Skin epidermis (tissue), 12 donors: ENCODE measurements around the gene GLI1.
"Not testable (repeated sequence)": the region's sequence is repeated elsewhere in the genome, so short reads cannot be mapped to it uniquely, and the experiment has no call there.

Source experiments
- H3K27ac ChIP-seq, 21 experiments: fragments of 200-600 bp; sonication (generic) in 11 of 21; one replicate each; pipeline ENCODE4 v1.5.0; 2020; ENCODE audit warnings: mild to moderate bottlenecking in 3 of 21, inconsistent platforms in 2 of 21, moderate library complexity in 2 of 21
- H3K4me3 ChIP-seq, 7 experiments: fragments of 200-600 bp; sonication (generic) in 2 of 7; one replicate each; pipeline ENCODE4 v1.5.0; 2020; ENCODE audit warnings: inconsistent platforms in 2 of 7, mild to moderate bottlenecking in 2 of 7, moderate library complexity in 1 of 7

The GLI1 gene

DNA sequence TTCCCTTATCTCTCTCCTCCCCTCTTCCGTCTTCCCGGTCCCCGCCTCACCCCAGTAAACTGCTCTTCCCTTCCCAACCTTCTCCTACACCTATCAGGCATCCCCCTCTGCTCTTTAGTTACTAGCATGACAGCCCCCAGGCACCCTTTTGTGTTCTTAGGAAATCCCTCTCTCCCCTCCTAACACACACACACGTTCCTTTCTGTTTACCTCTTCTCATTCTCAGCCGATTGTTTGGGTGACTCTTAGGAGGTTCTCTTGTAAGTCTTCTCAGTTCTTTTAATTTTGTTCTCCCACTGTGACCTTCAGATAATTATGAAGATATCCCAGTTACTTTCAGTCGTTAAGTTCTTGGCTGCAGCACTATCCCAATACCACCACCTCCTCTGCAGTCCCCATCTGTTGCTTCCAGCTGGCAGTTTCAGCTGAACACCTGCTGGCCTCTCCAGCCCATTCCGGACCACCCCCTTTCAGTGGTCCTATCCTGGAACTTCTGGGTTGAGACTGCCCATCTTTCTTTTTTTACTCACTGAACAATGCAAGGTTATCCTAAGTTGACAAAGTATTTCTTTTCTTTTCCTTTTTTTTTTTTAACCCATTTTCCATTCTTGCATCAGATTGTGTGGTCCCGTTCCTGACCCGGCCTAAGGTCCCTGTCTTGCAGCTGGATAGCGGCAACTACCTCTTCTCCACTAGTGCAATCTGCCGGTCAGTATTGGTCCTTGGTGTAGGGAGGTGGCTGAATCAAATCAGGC is 29.0 kb downstream of the GLI1 start:
- Histone ChIP-seq H3K27ac (peak overlapping the region in 20 of 21 experiments; percentile 64 to 95 (median 84)), H3K4me3 (peak overlapping the region; percentile 77 to 91 (median 84))

DNA sequence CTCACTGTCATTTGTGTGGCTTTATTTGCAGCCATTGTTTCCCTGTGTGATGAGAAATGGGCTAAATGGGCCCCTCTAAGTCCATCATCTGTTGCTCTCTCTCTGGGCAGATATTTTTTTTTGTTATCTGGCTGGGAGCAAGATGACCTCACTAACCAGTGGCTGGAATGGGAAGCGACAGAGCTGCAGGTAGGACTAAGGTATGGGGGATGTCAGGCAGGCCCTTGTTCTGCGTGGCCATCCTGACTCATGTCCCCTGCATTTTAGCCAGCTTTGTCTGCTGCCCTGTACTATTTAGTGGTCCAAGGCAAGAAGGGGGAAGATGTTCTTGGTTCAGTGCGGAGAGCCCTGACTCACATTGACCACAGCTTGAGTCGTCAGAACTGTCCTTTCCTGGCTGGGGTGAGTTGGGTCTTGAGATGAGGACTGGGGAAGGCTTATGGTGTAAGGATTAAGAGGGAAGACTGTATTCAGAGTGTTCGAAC is 29.6 kb downstream of the GLI1 start:
- Histone ChIP-seq H3K27ac (peak overlapping the region in 5 of 21 experiments; percentile 72 to 95 (median 76)), H3K4me3 (peak overlapping the region in 5 of 7 experiments; percentile 77 to 86 (median 84))

DNA sequence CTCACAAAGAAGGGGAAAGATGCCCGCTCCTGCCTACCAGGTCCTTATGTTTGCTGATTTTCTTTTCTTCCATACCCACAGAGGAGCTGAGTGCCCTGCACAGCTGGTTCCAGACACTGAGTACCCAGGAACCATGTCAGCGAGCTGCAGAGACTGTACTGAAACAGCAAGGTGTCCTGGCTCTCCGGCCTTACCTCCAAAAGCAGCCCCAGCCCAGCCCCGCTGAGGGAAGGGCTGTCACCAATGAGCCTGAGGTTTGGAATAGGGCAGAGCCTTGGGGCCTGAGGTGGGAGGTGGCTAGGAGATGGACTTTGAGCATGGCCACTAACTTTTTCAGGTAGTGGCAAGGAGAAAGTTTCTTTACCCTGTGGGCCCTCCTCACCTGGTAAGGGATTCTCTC is 30.5 kb downstream of the GLI1 start:
- Histone ChIP-seq H3K4me3 (no peak overlapping the region), H3K27ac (no peak overlapping the region)

GRCh38 chr12:57491393-57492280 is 32.1 kb downstream of the GLI1 start:
- Histone ChIP-seq H3K27ac (no peak overlapping the region), H3K4me3 (no peak overlapping the region)

DNA sequence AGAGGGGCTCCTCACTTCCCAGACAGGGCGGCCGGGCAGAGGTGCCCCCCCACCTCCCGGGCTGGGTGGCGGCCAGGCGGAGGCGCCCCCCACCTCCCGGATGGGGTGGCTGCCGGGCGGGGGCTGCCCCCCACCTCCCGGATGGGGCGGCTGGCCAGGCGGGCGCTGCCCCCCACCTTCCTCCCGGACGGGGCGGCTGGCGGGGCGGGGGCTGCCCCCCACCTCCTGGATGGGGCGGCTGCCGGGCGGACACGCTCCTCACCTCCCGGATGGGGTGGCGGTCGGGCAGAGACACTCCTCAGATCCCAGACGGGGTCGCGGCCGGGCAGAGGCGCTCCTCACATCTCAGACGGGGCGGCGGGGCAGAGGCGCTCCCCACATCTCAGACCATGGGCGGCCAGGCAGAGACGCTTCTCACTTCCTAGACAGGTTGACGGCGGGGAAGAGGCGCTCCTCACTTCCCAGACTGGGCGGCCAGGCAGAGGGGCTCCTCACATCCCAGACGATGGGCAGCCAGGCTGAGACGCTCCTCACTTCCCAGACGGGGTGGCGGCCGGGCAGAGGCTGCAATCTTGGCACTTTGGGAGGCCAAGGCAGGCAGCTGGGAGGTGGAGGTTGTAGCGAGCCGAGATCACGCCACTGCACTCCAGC is 35.6 kb downstream of the GLI1 start:
- not testable (repeated sequence) for H3K27ac ChIP-seq, H3K4me3 ChIP-seq

- Histone ChIP-seq H3K27ac (no peak overlapping the region), H3K4me3 (no peak overlapping the region)
These were observed 37.2 kb downstream of the GLI1 start for GRCh38 chr12:57496822-57497221.

DNA sequence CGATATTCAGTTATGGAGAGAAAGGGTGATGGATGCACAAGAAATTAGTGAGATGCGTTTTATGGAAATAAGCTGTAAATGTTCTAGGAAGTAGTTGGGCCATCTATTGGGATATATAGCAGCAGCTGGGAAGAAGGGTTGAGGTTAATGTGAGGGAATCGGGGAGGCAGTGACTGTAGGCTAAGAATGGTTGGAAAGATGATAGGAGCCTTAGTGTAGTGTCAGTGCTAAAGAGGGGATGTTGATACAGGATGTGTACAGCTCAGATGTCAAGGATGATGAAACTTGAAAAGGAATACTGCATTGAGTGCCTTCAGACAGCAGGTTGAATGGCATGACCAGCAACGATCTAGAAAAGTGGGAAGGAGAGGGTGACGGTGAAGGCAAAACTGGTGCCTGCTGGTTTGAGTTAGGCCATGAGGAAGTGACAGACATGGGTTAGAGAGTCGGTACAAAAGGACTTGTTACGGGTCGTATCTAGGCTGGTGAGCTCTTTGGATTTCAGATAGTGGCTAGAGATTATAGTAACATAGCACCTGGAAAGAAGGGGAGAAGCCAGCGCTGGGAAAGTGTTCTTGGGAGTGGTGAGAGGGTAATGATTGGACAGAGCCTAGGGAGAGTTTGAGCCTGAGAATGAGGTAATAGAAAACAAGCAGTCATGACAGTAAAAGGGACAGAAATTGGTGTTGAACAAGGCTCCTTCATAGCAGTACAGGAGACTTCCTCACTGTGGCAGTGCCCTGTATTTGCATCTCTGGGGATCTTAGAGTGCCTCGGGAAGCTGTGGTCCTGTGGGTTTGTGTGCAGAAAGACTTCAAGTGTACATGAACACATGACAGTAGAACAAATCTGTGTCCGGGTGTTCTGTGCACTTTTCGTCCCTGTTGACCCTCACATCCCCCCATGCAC is 37.9 kb downstream of the GLI1 start:
- H3K4me3 ChIP-seq, result no peak overlapping the region

GRCh38 chr12:57498132-57498502 is 38.5 kb downstream of the GLI1 start:
- Histone ChIP-seq H3K4me3 (no peak overlapping the region), H3K27ac (no peak overlapping the region)

More for the DNA sequence above, 37.9 kb downstream of the GLI1 start:
- H3K27ac ChIP-seq, result no peak overlapping the region

DNA sequence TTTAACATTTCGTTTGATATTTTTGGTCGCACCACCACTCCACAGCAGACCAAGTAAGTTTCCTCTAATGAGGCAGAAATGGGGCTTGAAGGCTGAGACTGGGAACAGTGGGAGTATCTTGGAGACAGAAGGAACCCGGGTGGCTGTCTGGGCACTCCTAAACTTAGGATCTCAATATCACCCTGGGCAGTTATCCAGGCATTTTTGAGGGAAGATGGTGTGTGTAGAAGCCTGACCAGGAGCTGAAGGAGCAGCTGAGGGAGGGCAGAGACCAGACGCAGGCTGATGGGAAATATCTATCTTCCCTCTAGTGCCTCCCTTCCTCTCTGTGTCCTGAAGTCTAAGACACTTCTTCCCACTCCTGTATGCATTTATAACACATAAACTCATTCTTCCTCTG is 39.0 kb downstream of the GLI1 start:
- Histone ChIP-seq H3K27ac (no peak overlapping the region), H3K4me3 (no peak overlapping the region)

DNA sequence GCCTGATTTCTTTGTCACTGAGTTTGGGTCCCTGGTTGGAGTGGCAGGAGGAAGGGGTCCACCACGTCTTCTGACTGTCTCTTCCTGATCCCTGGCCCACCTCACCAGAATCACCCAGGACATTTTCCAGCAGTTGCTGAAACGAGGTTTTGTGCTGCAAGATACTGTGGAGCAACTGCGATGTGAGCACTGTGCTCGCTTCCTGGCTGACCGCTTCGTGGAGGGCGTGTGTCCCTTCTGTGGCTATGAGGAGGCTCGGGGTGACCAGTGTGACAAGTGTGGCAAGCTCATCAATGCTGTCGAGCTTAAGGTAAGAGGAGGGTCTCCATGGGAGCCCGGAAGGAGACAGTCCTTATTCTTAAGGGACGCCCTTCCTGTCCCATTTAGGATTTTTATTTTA is 40.6 kb downstream of the GLI1 start:
- Histone ChIP-seq H3K4me3 (no peak overlapping the region), H3K27ac (no peak overlapping the region)

DNA sequence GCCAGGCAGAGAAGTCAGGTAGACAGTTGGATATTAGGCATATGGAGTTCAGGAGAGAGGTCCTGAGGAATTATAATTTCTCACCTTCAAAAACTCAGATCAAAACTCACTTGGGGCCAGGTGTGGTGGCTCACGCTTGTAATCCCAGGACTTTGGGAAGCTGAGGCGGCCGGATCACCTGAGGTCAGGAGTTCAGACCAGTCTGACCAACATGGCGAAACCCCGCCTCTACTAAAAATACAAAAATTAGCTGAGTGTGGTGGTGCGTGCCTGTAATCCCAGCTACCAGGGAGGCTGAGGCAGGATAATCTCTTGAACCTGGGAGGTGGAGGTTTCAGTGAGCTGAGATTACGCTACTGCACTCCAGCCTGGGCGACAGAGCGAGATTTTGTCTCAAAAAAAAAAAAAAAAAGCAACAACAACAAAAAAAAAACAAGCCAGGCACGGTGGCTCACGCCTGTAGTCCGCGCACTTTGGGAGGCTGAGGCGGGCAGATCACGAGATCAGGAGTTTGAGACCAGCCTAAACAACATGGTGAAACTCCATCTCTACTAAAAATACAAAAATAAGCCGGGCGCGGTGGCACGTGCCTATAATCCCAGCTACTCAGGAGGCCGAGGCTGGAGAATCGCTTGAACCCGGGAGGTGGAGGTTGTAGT is 42.9 kb downstream of the GLI1 start:
- not testable (repeated sequence) for H3K4me3 ChIP-seq, H3K27ac ChIP-seq

- not testable (repeated sequence) for H3K27ac ChIP-seq, H3K4me3 ChIP-seq
These were observed 47.0 kb downstream of the GLI1 start for GRCh38 chr12:57506541-57506940.

GRCh38 chr12:57507796-57508195 is 48.2 kb downstream of the GLI1 start:
- H3K4me3 ChIP-seq, H3K27ac ChIP-seq: not testable (repeated sequence)

GRCh38 chr12:57511161-57511560 is 51.6 kb downstream of the GLI1 start:
- Histone ChIP-seq H3K27ac (no peak overlapping the region), H3K4me3 (no peak overlapping the region)

DNA sequence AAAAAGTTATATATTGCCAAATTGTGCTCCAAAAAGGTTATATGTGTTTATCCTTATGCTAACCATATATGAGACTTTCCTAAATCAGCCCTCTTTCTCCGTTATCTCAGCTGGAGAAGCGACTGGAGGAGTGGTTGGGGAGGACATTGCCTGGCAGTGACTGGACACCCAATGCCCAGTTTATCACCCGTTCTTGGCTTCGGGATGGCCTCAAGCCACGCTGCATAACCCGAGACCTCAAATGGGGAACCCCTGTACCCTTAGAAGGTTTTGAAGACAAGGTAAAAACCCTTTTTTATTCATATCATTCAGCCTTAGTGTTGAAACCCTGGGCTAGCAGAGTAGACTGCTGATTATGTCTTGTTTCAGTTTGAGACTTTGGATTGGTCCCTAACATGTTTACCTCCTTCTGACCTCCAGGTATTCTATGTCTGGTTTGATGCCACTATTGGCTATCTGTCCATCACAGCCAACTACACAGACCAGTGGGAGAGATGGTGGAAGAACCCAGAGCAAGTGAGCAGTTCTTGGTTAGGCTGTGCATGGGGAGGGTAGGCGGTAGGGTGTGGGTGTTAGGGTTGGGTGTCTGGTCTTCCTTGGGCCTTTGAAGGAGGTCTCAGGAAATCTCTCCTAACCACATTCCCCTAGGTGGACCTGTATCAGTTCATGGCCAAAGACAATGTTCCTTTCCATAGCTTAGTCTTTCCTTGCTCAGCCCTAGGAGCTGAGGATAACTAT is 52.2 kb downstream of the GLI1 start:
- H3K27ac ChIP-seq, result no peak overlapping the region
- no peak overlapping the region for H3K4me3 ChIP-seq

- no peak overlapping the region for H3K27ac ChIP-seq
These were observed 53.1 kb downstream of the GLI1 start for GRCh38 chr12:57512665-57513064.

GRCh38 chr12:57513266-57513665 is 53.7 kb downstream of the GLI1 start:
- Histone ChIP-seq H3K27ac (no peak overlapping the region), H3K4me3 (no peak overlapping the region)

More at GRCh38 chr12:57512665-57513064, 53.1 kb downstream of the GLI1 start:
- H3K4me3 ChIP-seq, result no peak overlapping the region

DNA sequence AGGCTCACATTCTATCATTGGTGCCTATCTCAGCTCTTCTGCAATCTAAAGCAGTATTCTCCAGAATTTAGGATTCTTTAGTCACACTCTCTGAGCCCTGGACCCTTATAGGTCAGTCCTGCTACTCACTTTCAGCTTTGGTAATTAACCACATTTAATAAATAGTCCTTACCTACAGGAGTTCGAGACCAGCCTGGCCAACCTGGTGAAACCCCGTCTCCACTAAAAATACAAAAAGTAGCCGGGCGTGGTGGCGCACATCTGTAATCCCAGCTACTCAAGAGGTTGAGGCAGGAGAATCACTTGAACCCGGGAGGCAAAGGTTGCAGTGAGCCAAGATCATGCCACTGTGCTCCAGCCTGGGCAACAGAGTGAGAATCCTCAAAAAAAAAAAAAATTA is 54.1 kb downstream of the GLI1 start:
- not testable (repeated sequence) for H3K27ac ChIP-seq, H3K4me3 ChIP-seq
